ENCODE results near the gene ICAM1. TPM values are rescaled to one million over a fixed set of nuclear protein-coding genes. Genes with fewer than 3 reads are reported as not detected.

Gene ICAM1
- total and polyA plus RNA-seq, 2 of the 8 experiments (the other 6 are each of a cell fraction or from before 2014, with no cell fraction given) = 4.0 to 9.4 TPM

- TF ChIP-seq EGR1 (IDR thresholded peaks at IDR 0.05; ENCODE audit: borderline replicate concordance, low read depth, low read length) = no peak
- no peak for TF ChIP-seq CTBP2 (IDR thresholded peaks at IDR 0.05; ENCODE audit: borderline replicate concordance, insufficient read depth, insufficient read length, low read length)
- no peak for TF ChIP-seq RNF2 (IDR thresholded peaks at IDR 0.05; ENCODE audit: borderline replicate concordance, low read depth, low read length, missing control alignments, poor library complexity, severe bottlenecking)
- no peak for TF ChIP-seq ZNF274 (IDR thresholded peaks at IDR 0.05; ENCODE audit: borderline replicate concordance, extremely low read depth, low read length)
- TF ChIP-seq CHD7 (IDR thresholded peaks at IDR 0.05; ENCODE audit: insufficient replicate concordance, low read length) = no peak
- TF ChIP-seq SP2 (IDR thresholded peaks at IDR 0.05; ENCODE audit: low read length) = no peak
- no peak for TF ChIP-seq ATF3 (IDR thresholded peaks at IDR 0.05; ENCODE audit: insufficient read depth, low read depth, low read length)
These were observed 35.4 kb downstream of the ICAM1 start (continued) for GRCh38 chr19:10306327-10306726.

Measured in H1 (cell line).